Astrocyte (in vitro differentiated cells and primary cell): Measurements from ENCODE around the gene NCAPH2. TPM values are rescaled to one million over a fixed set of nuclear protein-coding genes. Genes with fewer than 3 reads are reported as not detected.
A peak's percentile ranks its signal among the peaks of the same experiment; 100 is the strongest.

Experiments used
- DNase-seq: peaks from one replicate; pipeline ENCODE4 v3.0.0-alpha.2; 2010; ENCODE audit warnings: low read depth
- FAIRE-seq: peaks from 2 replicates; lab custom pipeline; 2011; peaks lifted over from hg19 to GRCh38; lab: Jason Lieb, UNC
- H2AFZ ChIP-seq: 2 replicates; pipeline ENCODE4 v1.6.0; 2012; ENCODE audit warnings: low read depth, low read length, inconsistent platforms
- H3K27ac ChIP-seq: 2 replicates; pipeline ENCODE4 v1.5.1; 2011; ENCODE audit warnings: low read depth, low read length, inconsistent platforms
- H3K27me3 ChIP-seq: 2 replicates; pipeline ENCODE4 v1.6.0; 2011; ENCODE audit warnings: low read length, inconsistent platforms; ENCODE audit not compliant: insufficient read depth
- H3K36me3 ChIP-seq: 2 replicates; pipeline ENCODE4 v1.5.1; 2011; ENCODE audit warnings: low read length, inconsistent platforms; ENCODE audit not compliant: insufficient read depth
- H3K4me1 ChIP-seq: 2 replicates; pipeline ENCODE4 v1.5.1; 2011; ENCODE audit warnings: low read length, inconsistent platforms; ENCODE audit not compliant: insufficient read depth
- H3K4me2 ChIP-seq: 2 replicates; pipeline ENCODE4 v1.6.0; 2012; ENCODE audit warnings: low read length, inconsistent platforms
- H3K4me3 ChIP-seq: 2 replicates; pipeline ENCODE4 v1.5.1; 2011; ENCODE audit warnings: low read depth, mild to moderate bottlenecking, low read length, inconsistent platforms; ENCODE audit not compliant: insufficient read depth
- H3K79me2 ChIP-seq: 2 replicates; pipeline ENCODE4 v1.6.0; 2012; ENCODE audit warnings: mild to moderate bottlenecking, low read length, inconsistent platforms; ENCODE audit not compliant: insufficient read depth
- H3K9ac ChIP-seq: 2 replicates; pipeline ENCODE4 v1.6.0; 2012; ENCODE audit warnings: mild to moderate bottlenecking, low read length, inconsistent platforms
- H3K9me3 ChIP-seq: 2 replicates; pipeline ENCODE4 v1.5.1; 2012; ENCODE audit warnings: low read depth, mild to moderate bottlenecking, low read length, inconsistent platforms; ENCODE audit not compliant: insufficient read depth
- H4K20me1 ChIP-seq: 2 replicates; pipeline ENCODE4 v1.6.0; 2012; ENCODE audit warnings: low read length, inconsistent platforms; ENCODE audit not compliant: insufficient read depth
- H3K27ac Mint-ChIP-seq: one replicate; pipeline ENCODE4 v1.8.0; 2021; ENCODE audit warnings: mild to moderate bottlenecking, mixed read lengths; ENCODE audit not compliant: unreplicated experiment
- H3K27me3 Mint-ChIP-seq: one replicate; pipeline ENCODE4 v1.8.0; 2021; ENCODE audit warnings: low read depth, mixed read lengths; ENCODE audit not compliant: unreplicated experiment
- H3K36me3 Mint-ChIP-seq: one replicate; pipeline ENCODE4 v1.8.0; 2021; ENCODE audit warnings: low read depth, mixed read lengths; ENCODE audit not compliant: unreplicated experiment
- H3K4me1 Mint-ChIP-seq: one replicate; pipeline ENCODE4 v1.8.0; 2021; ENCODE audit warnings: low read depth, mixed read lengths; ENCODE audit not compliant: unreplicated experiment
- H3K4me3 Mint-ChIP-seq: one replicate; pipeline ENCODE4 v1.8.0; 2021; ENCODE audit warnings: mild to moderate bottlenecking, moderate library complexity, mixed read lengths; ENCODE audit not compliant: unreplicated experiment
- H3K9me3 Mint-ChIP-seq: one replicate; pipeline ENCODE4 v1.8.0; 2021; ENCODE audit warnings: mild to moderate bottlenecking, mixed read lengths; ENCODE audit not compliant: unreplicated experiment
- CTCF ChIP-seq: IDR thresholded peaks from 2 replicates; pipeline ENCODE4 v1.5.1; 2011; ENCODE audit warnings: low read depth, mild to moderate bottlenecking, inconsistent platforms, low read length, moderate library complexity; ENCODE audit not compliant: insufficient read depth
- EZH2 ChIP-seq: IDR thresholded peaks from 2 replicates; pipeline ENCODE4 v1.6.1; 2012; ENCODE audit warnings: mild to moderate bottlenecking, low read length, inconsistent platforms; ENCODE audit not compliant: insufficient read depth
- total RNA-seq: library from RNA; stranded (reverse); gene quantifications from 2 replicates; pipeline ENCODE4 v1.2.1, GENCODE V29; 2021

Gene NCAPH2
- total RNA-seq, 1 donor from 2014 or later: 25.6 TPM

GRCh38 chr22:50505276-50505775, 2.7 kb upstream of the NCAPH2 start:
- no peak for TF ChIP-seq CTCF
- TF ChIP-seq EZH2: no peak
- H3K27me3 Mint-ChIP-seq: no peaks in the 10 kb centered on the region
- H3K27ac Mint-ChIP-seq: no peak overlapping the region
- no peaks in the 10 kb centered on the region for H3K9me3 Mint-ChIP-seq
- no peak overlapping the region for H3K4me3 ChIP-seq
- H3K27me3 ChIP-seq: no peaks in the 10 kb centered on the region
- peaks cover 47% of the 10 kb centered on the region for H3K79me2 ChIP-seq
- H3K9ac ChIP-seq: no peak overlapping the region
- no peaks in the 10 kb centered on the region for H3K9me3 ChIP-seq
- H3K4me1 ChIP-seq: peaks cover 14% of the 10 kb centered on the region
- H3K4me2 ChIP-seq: no peak overlapping the region
- H3K4me1 Mint-ChIP-seq: peaks cover 2% of the 10 kb centered on the region
- no peak for DNase-seq
- peaks cover 4% of the 10 kb centered on the region for H3K36me3 ChIP-seq
- FAIRE-seq: no peak
- H4K20me1 ChIP-seq: peaks cover 26% of the 10 kb centered on the region
- no peak overlapping the region for H2AFZ ChIP-seq
- no peak overlapping the region for H3K27ac ChIP-seq
- no peak overlapping the region for H3K4me3 Mint-ChIP-seq
- H3K36me3 Mint-ChIP-seq: no peaks in the 10 kb centered on the region

GRCh38 chr22:50505776-50506610, 2.0 kb upstream of the NCAPH2 start:
- Histone ChIP-seq H3K27ac (no peak overlapping the region), H3K4me1 (peaks cover 14% of the 10 kb centered on the region), H3K9ac (peak overlapping the region; percentile 98), H3K9me3 (no peaks in the 10 kb centered on the region), H3K36me3 (peaks cover 4% of the 10 kb centered on the region), H3K4me3 (no peak overlapping the region), H2AFZ (no peak overlapping the region), H4K20me1 (peaks cover 26% of the 10 kb centered on the region), H3K27me3 (no peaks in the 10 kb centered on the region), H3K4me2 (peak overlapping the region; percentile 99), H3K79me2 (peaks cover 52% of the 10 kb centered on the region)
- no peak for DNase-seq
- H3K27ac Mint-ChIP-seq: no peak overlapping the region
- peaks cover 2% of the 10 kb centered on the region for H3K4me1 Mint-ChIP-seq
- H3K9me3 Mint-ChIP-seq: no peaks in the 10 kb centered on the region
- no peak for FAIRE-seq
- peak overlapping the region; percentile 97 for H3K4me3 Mint-ChIP-seq
- no peak for TF ChIP-seq CTCF
- TF ChIP-seq EZH2: no peak
- H3K36me3 Mint-ChIP-seq: no peaks in the 10 kb centered on the region
- no peaks in the 10 kb centered on the region for H3K27me3 Mint-ChIP-seq
